Activated naive CD4-positive, alpha-beta T cell (primary cell): ENCODE data around the gene MAP3K20.
"Not testable (repeated sequence)": the region's sequence is repeated elsewhere in the genome, so short reads cannot be mapped to it uniquely, and the experiment has no call there.

Source experiments
- DNase-seq, 4 experiments: peaks; one replicate each; lab custom pipeline; 2025; lab: John Stamatoyannopoulos, UW

The MAP3K20 gene

DNA sequence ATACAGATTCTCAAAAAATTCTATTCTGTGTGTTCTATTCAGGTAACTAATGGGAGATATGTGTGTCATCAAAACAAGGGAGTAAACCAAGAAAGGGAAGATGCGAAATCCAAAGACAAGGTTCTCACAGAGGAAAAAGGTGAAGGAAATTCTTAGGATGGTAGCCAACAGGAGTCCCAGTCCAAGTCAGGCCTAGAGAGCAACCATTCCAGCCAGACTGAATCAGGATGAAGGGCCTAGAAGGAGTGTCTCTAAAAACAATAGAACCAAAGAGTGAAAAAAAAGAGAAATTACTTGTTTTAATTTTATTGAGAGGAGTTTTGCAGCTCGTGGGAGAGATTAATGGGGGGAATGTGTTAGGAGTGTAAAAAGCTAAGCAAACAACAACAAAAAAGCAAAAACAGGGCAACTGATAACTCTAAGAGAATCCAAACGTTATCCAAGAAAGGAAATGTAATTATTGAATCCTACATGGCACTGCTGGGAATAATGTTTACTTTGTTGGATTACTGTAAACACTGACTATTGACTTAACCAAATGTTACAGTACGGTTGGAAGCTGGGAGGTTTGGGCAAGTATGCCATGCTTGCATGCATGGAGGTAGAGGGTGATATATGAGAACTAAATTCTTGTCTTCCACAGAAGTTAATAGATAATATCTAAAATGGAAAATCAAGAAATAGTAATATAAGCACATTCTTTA, 12.3 kb downstream of the MAP3K20 start:
- DNase-seq = no peak

DNA sequence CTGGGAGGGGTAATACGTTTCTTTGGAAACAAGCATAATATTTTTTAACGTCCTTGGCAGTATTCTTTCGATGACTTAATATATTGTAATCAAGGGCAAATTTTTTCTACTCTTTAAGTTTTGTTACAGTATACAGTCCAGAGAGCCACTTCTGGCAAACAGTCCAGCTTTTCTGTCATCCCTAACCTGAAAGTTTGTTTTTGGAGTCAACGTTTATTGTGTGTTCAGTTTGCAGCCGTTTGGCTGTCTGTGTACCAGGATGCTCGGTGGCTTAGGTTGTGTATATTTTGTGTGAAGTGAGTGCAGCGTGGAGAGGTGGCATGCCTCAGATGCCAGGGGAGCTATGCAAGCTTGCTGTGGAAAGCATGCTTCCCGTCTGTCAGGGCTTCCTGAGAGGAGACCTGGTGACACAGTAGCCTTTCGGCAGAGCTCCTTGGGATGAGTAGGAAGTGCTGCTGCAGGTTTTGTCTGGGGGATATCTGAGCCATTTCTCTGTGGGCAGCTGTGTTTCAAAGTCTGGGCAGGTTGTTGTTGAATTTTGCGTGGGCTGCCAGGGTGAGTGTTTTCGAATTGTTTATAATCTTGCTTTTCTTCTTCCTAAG, 14.7 kb downstream of the MAP3K20 start:
- DNase-seq = no peak

DNA sequence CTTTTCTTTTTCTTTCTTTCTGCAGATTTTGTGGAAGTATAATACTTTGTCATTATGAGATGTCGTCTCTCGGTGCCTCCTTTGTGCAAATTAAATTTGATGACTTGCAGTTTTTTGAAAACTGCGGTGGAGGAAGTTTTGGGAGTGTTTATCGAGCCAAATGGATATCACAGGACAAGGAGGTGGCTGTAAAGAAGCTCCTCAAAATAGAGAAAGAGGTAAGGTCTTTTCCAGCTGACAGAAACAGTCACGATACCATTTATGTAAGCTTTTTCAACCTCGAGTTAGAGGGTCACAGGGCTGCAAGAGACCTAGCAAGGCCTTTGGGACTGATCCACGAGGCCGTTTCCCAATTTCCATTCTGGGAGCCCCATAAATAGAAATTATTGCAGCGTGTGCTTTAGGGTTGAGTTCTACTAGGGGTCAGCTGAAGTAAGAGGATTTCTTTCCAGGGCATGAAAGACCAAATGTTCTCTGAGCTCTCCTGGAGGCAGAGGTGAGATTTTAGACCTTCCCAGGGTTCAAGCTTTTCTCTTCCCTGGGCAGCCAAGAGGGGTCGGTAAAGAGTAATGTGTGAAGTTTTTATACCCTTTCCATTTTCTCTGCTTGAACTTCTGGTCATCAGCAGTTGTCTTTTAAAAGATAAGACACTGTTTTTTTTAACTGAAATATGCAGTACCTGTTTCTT, 15.5 kb downstream of the MAP3K20 start:
- DNase-seq = no peak

DNA sequence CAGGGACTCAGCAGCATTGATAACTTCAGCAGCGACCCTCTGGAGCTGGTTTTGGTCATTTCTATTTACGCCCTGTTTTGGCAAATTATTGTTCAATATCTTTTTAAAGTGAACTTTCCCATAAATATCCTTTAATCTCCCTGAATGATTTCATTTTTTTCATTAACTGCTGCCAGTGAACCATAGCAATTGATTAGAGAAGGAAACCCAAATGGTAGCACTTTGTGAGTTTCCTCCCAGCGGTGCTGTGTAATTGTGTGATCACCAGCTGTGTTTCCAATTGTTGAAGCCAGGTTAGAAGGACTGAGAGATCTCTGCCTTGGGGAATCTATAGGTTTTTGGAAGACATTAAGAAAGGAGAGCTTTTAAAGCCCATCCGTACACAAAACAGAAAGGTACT, 16.3 kb downstream of the MAP3K20 start:
- no peak for DNase-seq

DNA sequence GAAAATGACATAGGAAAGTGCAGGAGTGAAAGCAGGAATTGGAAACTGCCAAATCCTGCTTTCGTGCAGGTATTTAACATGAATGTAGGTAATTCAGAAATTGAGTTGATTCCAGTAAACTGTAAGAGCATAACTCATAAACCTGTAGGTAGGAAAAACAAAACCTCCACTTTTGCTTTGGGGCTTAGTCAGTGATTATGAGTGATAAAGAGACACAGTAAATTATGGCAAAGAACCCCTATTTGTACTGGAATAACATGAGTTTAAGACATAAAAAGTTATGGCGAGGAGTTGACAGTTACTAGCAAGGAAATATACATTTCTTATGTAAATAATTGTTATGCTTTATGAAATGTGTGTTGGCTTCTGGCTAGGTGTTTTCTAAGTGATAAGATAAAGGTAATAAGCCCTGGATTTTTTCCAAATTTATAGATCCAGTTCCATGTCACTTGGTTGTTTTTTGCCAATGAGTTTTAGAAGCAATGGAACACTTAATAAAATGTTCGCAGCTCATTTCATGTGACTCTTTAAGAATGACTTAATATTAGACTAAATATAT, 17.3 kb downstream of the MAP3K20 start:
- DNase-seq = no peak

DNA sequence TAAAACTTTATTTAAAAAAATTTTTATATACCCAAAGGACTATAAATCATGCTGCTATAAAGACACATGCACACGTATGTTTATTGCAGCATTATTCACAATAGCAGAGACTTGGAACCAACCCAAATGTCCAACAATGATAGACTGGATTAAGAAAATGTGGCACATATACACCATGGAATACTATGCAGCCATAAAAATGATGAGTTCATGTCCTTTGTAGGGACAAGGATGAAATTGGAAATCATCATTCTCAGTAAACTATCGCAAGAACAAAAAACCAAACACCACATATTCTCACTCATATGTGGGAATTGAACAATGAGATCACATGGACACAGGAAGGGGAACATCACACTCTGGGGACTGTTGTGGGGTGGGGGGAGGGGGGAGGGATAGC, 18.0 kb downstream of the MAP3K20 start:
- not testable (repeated sequence) for DNase-seq

DNA sequence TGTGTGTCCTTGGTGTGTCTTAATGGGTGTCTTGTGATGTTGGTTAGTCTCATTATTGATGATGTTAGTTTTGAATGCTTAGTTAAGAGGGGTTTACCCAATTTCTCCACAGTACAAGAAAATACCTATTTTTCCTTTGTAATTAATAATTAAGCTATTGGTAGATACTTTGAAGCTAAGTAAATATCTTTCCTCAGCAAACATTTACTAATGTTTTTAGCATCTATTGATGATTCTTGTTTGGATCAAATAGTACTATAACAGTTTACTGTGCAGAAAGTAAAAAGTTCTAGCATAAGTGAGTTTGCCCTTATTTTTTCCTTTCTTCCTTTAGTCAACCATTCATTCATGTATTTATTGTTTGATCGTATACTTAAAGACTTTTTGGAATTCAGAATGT, 19.1 kb downstream of the MAP3K20 start:
- no peak for DNase-seq

DNA sequence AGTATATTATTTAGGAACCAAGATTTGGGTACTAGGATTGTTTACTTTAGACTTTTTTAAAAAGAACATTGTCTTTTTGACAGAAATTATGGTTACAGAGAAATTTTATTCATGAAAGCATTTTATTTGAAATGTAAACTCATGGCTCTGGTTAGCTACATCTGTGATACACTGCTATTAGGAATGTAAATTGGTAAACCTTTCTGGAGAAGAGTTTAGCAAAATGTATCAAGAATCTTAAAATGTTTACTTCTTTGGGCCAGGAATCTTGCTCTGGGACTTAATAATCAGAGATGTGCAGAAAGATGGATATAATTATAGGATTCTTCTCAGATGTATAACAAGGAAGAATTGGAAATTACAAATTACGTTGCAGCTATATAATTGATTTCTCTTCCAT, 19.7 kb downstream of the MAP3K20 start:
- DNase-seq = no peak

DNA sequence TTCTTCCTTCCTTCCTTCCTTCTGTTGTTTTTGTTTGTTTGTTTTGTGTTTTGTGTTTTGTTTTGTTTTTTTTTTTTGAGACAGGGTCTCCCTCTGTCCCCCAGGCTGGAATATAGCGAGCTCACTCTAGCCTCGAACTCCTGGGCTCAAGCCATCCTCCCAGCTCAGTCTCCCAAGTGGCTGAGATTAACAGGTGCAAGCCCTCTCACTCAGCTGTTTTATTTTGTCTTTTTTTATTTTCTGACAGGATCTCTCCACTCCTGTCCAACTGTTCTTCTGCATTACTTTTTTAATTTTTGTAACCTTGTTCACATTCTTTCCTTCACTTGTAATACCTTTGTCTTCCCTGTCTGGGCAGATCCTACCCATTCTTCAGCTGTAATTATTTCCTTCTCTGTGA, 23.6 kb downstream of the MAP3K20 start:
- no peak for DNase-seq

DNA sequence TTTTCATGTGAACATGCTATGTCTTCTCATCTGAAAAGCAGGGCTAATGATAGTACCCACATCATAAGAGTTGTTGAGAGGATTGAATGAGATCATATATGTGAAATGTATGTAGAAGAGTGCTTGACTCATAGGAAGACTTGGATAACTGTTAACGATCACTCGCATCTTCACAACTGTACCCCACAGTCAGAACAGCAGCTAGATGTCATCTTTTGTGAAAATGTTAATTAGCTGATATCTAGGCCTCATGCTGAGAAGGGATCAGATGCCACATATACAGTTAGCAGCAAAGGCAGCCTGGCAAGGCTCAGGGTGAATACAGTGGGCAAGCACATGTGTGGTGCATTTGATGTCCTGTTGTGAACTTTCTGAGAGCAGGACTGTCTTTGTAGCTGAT, 24.2 kb downstream of the MAP3K20 start:
- DNase-seq = no peak

DNA sequence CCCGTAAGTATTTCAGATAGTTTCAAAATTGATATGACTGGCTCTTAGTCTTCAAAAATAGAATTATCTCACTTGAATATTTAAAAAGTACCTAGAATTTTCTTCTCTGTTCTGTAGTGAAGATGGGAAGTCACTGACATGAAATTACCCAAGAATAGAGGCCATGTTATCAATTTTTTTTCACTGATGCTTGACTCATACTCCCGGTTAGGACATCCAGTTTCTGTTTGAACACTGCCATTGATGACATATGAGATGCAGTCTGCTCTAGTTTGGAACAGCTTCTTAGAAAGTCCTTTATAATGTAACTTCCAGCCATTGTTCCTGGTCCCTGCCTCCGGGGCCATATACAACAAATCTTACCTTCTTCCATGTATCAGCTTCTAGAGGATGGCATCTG, 26.0 kb downstream of the MAP3K20 start:
- DNase-seq = no peak

DNA sequence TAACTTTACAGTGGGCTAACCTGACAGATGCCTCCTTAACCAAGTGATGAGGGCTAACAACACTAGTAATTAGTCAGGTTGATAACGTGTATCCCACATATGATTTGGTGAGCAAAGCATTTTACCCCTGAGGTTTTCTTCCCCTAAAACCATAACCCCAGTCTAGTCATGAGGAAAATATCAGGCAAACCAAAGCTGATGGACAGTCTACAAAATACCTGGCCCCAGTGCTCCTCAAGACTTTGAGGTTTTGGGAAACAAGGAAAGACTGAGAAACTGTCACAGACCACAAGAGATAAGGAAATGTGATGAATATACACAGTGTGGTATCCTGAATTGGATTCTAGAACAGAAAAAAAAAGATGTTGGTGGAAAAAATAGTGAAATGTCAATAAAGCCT, 28.5 kb downstream of the MAP3K20 start:
- DNase-seq = no peak

DNA sequence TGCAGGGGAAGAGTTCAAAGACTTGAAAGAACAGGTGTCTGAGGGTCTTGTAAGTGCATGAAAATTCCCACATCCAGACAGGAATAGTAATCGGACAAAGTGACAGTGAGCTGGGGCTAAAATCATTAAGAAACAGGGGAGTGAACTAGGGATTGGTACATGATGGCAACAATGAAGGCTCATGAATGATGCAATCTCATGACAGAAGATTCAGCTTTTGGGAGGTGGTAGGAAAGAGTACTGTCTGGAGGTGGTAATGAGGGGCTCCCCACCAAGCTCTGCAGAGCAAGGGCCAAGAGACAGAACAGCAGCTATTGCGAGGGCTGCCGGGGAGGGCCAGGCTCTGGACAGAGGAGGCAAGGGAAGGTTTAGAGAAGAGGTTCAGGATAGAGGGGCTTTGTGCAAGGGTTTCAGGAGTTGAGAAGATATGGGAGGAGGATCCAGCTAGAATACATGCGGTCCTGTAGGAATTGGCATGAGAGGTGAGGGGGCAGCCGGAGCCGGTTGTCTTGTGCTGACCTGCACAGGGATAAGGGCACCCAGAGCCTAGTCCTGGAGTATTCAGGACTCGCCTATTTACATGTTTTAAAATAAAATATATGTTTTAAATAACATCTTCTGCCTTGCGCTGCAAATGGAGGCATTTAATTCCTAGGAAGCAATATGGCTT, 31.4 kb downstream of the MAP3K20 start:
- no peak for DNase-seq

DNA sequence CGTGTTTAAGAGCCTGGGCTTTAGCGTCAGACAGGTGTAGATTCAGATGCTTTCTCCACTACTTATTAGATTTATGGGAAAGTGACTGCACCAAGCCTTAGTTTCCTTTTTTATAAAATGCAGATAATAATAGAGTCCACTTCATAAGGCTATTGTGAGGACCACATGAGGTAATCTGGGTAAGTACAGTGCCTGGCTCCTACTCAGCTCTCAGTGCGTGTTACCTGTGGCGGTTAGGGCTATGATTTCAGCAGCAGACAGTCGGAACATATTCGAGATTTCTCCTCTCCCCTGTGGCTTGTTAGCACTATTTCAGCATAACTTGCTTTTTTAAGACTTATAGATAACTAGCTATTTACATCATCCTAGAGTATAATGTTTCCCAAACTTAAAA, 32.0 kb downstream of the MAP3K20 start:
- no peak for DNase-seq

DNA sequence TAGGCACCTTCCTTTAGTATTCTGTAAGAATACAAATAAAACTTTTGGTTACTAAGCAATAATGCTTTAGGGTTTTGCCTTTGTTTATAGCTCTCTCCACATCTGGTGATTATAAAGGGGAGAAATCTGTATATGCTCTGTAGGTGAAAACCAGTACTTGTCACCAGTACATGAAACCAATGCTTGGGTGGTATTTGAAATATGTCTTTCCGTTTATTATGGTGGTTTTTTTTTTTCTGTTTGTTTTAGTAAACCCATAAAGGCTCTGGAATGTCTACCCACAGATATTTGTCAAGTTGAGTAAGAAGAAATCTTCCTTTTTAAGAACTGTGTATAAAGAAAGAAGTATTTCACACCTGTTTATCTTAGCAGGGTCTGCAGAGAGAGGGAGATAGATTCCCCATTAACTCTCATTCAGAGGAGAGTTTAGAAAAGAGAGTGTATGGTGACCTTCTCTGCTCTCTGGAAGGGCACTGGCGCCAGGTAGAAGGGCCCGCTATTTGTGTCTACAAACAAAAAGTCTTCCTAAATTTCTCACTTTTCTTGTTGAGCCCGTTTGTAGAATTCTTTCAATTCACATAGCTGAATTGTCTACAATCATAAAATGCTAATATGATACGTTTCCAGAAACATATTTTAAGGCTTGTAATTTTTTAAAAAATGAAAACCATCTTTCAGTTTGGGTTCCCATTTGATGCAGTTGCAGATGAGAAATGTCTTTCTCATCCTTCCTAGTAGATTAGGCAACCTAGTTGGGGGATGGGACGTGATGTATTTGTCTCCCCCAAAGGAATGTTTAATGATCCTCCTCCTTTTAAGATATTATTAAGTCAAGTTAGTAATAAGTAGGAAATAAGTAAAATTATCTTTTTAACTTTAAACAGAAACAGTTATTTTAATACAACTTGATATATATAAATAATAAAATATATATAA, 33.9 kb downstream of the MAP3K20 start:
- DNase-seq = no peak

DNA sequence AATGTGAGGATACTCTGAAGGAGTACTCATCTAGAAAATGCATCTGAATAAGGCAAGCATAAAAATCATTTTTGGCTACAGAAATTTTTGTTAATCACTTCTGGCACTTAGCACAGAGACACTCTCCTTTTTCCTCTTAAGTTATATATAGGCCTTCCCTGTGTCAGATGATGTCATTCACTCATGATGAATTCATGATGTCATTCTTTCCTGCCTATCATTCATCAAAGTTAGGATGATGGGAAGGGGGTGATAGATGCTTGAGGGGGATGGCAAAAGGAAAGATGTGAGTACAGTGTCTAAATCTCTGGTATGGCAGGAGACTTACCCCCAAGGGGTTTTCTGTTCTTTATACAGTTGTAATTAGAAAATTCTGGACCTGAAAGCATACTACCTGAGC, 42.0 kb downstream of the MAP3K20 start:
- DNase-seq = no peak

DNA sequence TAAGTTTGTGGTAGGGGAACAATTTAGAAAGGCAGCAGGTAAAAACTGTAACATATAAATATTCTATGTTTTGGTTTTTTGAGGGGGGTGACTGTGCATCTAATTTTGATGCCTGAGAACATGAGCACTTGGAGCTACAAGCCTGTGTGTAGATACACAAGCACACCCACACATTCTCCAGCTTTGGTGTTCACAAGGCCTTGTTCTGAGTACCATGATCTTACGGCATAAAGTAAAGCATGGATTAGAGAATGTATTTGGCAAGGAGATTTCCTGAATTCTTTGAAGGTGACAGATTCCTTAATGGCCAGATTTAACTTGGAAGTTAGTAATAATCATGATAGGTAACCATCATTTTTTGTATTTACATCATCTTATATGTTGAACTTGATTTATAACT, 42.7 kb downstream of the MAP3K20 start:
- no peak for DNase-seq

DNA sequence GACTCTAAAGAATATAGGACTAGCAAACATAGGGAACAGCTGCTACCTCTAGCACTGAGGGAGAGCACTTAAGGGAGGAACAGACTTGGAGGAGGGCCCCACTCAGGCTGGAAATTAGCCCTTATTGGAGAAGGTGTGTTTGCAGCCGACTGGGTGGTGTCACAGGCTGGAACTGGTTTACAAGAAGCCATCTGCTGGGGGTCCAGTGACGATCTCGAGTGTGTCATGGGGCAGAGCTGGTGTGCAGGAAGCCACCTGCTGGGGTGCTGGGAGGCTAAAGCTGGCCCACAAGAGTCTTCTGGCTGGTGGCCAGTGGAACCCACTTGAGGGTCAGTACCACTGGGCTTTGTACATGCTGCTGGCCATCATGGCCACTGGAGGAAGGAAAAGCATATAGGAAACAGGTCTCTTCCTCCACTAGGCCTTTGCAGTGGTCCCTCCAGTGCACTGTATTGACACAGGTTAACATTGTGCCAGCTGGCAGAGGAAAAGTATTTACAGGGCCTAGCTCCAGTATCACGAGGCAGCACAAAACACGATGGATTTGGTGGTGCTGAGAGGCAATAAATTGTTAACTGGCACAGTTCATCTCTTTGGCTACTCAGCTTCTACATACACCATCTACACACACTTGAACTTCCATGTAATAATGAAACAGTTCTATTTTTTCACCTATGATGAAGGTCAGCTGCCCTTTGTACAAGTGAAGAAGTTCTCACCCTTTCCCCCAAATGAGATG, 43.6 kb downstream of the MAP3K20 start:
- no peak for DNase-seq

DNA sequence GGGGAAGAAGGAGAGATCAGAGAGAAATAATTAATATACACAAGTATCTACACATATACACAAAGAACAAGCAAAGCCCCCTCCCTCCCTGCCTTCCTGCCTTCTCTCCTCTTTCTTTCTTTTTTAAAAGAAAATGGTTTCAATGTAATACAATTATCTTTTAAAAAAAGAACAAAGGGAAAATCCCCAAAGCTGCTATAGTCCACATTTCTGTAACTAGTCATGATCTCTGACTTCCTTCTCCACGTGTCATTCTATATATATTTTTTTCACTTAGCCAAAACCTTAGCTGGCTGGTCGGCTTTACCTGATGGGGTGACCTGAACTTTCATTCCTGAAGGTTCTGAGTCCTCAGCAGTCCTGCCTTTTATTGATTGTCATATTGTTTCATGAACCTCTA, 44.3 kb downstream of the MAP3K20 start:
- DNase-seq = no peak

DNA sequence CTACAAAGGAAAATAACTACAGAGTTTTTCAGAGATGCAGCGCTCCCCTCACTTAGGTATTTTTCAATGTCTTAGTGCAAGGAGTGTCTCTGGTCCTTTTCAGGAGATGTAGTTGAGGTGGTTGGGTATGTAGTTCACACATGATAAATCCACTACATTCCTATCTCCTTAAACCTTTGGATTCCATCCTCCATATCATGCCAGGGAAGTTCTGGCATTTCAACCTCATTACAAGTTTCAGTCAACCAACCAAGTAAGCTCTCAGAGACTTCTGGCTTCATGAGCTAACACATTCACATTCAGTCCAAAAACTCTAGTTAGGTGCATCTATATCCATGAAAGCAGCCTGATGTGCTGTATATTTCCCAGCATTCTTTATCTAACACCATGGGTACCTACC, 47.3 kb downstream of the MAP3K20 start:
- DNase-seq = no peak

DNA sequence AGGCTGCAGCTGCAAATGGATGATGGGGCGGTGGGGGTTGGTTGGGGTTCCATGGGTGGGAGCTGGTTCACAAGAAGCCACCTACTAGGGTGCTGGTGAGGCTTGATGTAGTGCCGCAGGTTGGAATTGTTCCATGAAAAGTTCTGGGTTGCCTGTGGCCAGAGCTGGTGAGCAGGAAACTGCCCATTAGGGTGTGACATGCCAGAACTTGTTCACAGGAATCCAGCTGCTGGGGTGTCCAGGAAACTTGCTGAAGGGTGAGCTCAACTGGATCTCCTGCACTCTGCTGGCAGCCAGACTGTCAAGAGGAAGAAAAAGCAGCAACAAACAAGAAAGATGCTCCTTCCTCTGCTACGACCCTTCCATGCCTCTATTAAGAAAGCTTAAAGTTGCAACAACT, 48.8 kb downstream of the MAP3K20 start:
- DNase-seq = no peak
